Caco-2 (cell line): ENCODE measurements around the gene SLC7A1. TPM values are rescaled to one million over a fixed set of nuclear protein-coding genes. Genes with fewer than 3 reads are reported as not detected.

Source experiments
- BruUV-seq: library from RNA; stranded (reverse); fragments of 400-500 nt; replicated peaks from 2 replicates; lab custom pipeline; 2021; lab: Mats Ljungman, UMichigan
- CTCF ChIA-PET: fragments of 300-600 bp; sonication (Branson Sonifier 250); formaldehyde crosslinking; loops from one replicate; lab custom pipeline; 2022; ENCODE audit warnings: antibody characterized with exemption; lab: Charles Lee
- POLR2A ChIA-PET: fragments of 300-600 bp; sonication (Branson Sonifier 250); formaldehyde crosslinking; loops from one replicate; lab custom pipeline; 2022; ENCODE audit warnings: antibody characterized with exemption; lab: Charles Lee
- DNase-seq, 2 experiments: peaks; one replicate each; pipeline versions ENCODE4 v3.0.0 to v3.0.0-alpha.2; 2020 to 2022
- H3K27me3 ChIP-seq: replicated peaks from 2 replicates; pipeline ENCODE4 v1.6.0; 2011; ENCODE audit warnings: low read length; ENCODE audit not compliant: control insufficient read depth, insufficient read depth
- H3K36me3 ChIP-seq: 2 replicates; pipeline ENCODE4 v1.5.1; 2011; ENCODE audit warnings: low read length; ENCODE audit not compliant: control insufficient read depth, insufficient read depth
- H3K4me1 ChIP-seq: fragments of 250-450 bp; sonication (Bioruptor Pico); 2 replicates; pipeline ENCODE4 v1.5.1; 2020; ENCODE audit warnings: mild to moderate bottlenecking
- H3K4me3 ChIP-seq: 2 replicates; pipeline ENCODE4 v1.5.1; 2011; ENCODE audit warnings: low read depth, mild to moderate bottlenecking, control low read depth, low read length
- H3K9me3 ChIP-seq: fragments of 250-450 bp; sonication (Bioruptor Pico); 2 replicates; pipeline ENCODE4 v1.5.1; 2020; ENCODE audit warnings: mild to moderate bottlenecking, moderate library complexity
- H3K27ac Mint-ChIP-seq: one replicate; pipeline ENCODE4 v1.8.0; 2022; ENCODE audit warnings: mixed read lengths; ENCODE audit not compliant: unreplicated experiment
- H3K27me3 Mint-ChIP-seq: one replicate; pipeline ENCODE4 v1.8.0; 2022; ENCODE audit warnings: mixed read lengths; ENCODE audit not compliant: insufficient read depth, unreplicated experiment
- H3K36me3 Mint-ChIP-seq: one replicate; pipeline ENCODE4 v1.8.0; 2022; ENCODE audit warnings: mild to moderate bottlenecking, mixed read lengths; ENCODE audit not compliant: insufficient read depth, unreplicated experiment
- H3K4me1 Mint-ChIP-seq: one replicate; pipeline ENCODE4 v1.8.0; 2022; ENCODE audit warnings: low read depth, mixed read lengths; ENCODE audit not compliant: unreplicated experiment
- H3K4me3 Mint-ChIP-seq: one replicate; pipeline ENCODE4 v1.8.0; 2022; ENCODE audit warnings: mild to moderate bottlenecking, moderate library complexity, mixed read lengths; ENCODE audit not compliant: unreplicated experiment
- H3K9me3 Mint-ChIP-seq: one replicate; pipeline ENCODE4 v1.8.0; 2022; ENCODE audit warnings: mixed read lengths; ENCODE audit not compliant: unreplicated experiment
- CTCF ChIP-seq, 2 experiments: fragments of 200-600 bp in 1 of 2; IDR thresholded peaks; 1 replicate in 1 of 2; 2 replicates in 1 of 2; pipeline versions ENCODE4 v1.5.1 to v1.8.0; 2011 to 2022; ENCODE audit warnings: antibody characterized with exemption in 1 of 2, control low read depth in 1 of 2, inconsistent platforms in 1 of 2, low read depth in 1 of 2, low read length in 1 of 2, mild to moderate bottlenecking in 1 of 2, moderate library complexity in 1 of 2; ENCODE audit not compliant: insufficient read depth in 1 of 2, severe bottlenecking in 1 of 2, unreplicated experiment in 1 of 2
- intact Hi-C: fragments of 100-400 bp; cut with micrococcal nuclease; formaldehyde crosslinking; loops from one replicate; pipeline ENCODE4 v1.10.0; 2022; ENCODE audit not compliant: unreplicated experiment
- total RNA-seq: library from RNA; stranded (reverse); gene quantifications from 2 replicates; pipeline ENCODE4 v1.2.3, GENCODE V29; 2022

SLC7A1 gene
- total RNA-seq, 1 experiment from 2014 or later = 180 TPM

GRCh38 chr13:29548722-29549121 is 46.8 kb downstream of the SLC7A1 start:
- CTCF ChIA-PET = no interaction called here
- DNase-seq = no peak
- no TSS peak for BruUV-seq
- no peak overlapping the region for H3K27ac Mint-ChIP-seq
- no peak overlapping the region for H3K4me3 Mint-ChIP-seq
- H3K9me3 Mint-ChIP-seq = no peaks in the 10 kb centered on the region
- peaks cover 6% of the 10 kb centered on the region for H3K4me1 Mint-ChIP-seq
- Histone ChIP-seq H3K4me3 (no peak overlapping the region), H3K27me3 (no peaks in the 10 kb centered on the region), H3K36me3 (no peaks in the 10 kb centered on the region), H3K9me3 (no peaks in the 10 kb centered on the region), H3K4me1 (no peaks in the 10 kb centered on the region)
- intact Hi-C loops = no loop called here
- peaks cover 93% of the 10 kb centered on the region for H3K36me3 Mint-ChIP-seq
- POLR2A ChIA-PET = no interaction called here
- no peak for TF ChIP-seq CTCF (IDR thresholded peaks at IDR 0.05; ENCODE audit: insufficient read depth in 1 of 2, low read depth in 1 of 2, low read length in 1 of 2, severe bottlenecking in 1 of 2, unreplicated experiment in 1 of 2)
- no peaks in the 10 kb centered on the region for H3K27me3 Mint-ChIP-seq

- ChIA-PET POLR2A (no interaction called here), CTCF (no interaction called here)
- TF ChIP-seq CTCF (IDR thresholded peaks at IDR 0.05; ENCODE audit: insufficient read depth in 1 of 2, low read depth in 1 of 2, low read length in 1 of 2, severe bottlenecking in 1 of 2, unreplicated experiment in 1 of 2) = no peak
- H3K4me3 ChIP-seq = no peak overlapping the region
- no peaks in the 10 kb centered on the region for H3K36me3 ChIP-seq
- peaks cover 6% of the 10 kb centered on the region for H3K4me1 Mint-ChIP-seq
- H3K27me3 ChIP-seq = no peaks in the 10 kb centered on the region
- no peak for DNase-seq
- H3K9me3 ChIP-seq = no peaks in the 10 kb centered on the region
- H3K27ac Mint-ChIP-seq = no peak overlapping the region
- H3K36me3 Mint-ChIP-seq = peaks cover 91% of the 10 kb centered on the region
- H3K4me1 ChIP-seq = no peaks in the 10 kb centered on the region
- H3K9me3 Mint-ChIP-seq = no peaks in the 10 kb centered on the region
- intact Hi-C loops = no loop called here
- no TSS peak for BruUV-seq
- no peak overlapping the region for H3K4me3 Mint-ChIP-seq
- no peaks in the 10 kb centered on the region for H3K27me3 Mint-ChIP-seq
These were observed 48.3 kb downstream of the SLC7A1 start for GRCh38 chr13:29547153-29547552.

- Histone ChIP-seq H3K27me3 (no peaks in the 10 kb centered on the region), H3K9me3 (no peaks in the 10 kb centered on the region), H3K36me3 (no peaks in the 10 kb centered on the region), H3K4me3 (no peak overlapping the region), H3K4me1 (no peaks in the 10 kb centered on the region)
- no TSS peak for BruUV-seq
- H3K36me3 Mint-ChIP-seq = peaks cover 88% of the 10 kb centered on the region
- H3K4me3 Mint-ChIP-seq = no peak overlapping the region
- intact Hi-C loops = no loop called here
- no peaks in the 10 kb centered on the region for H3K9me3 Mint-ChIP-seq
- H3K4me1 Mint-ChIP-seq = peaks cover 6% of the 10 kb centered on the region
- DNase-seq = no peak
- POLR2A ChIA-PET = no interaction called here
- no peak for TF ChIP-seq CTCF (IDR thresholded peaks at IDR 0.05; ENCODE audit: insufficient read depth in 1 of 2, low read depth in 1 of 2, low read length in 1 of 2, severe bottlenecking in 1 of 2, unreplicated experiment in 1 of 2)
- H3K27me3 Mint-ChIP-seq = no peaks in the 10 kb centered on the region
- no peak overlapping the region for H3K27ac Mint-ChIP-seq
- CTCF ChIA-PET = no interaction called here
These were observed 48.8 kb downstream of the SLC7A1 start for GRCh38 chr13:29546662-29547061.
